CD14-positive monocyte (primary cell): Measurements from ENCODE around the gene NPAS3. TPM values are rescaled to one million over a fixed set of nuclear protein-coding genes. Genes with fewer than 3 reads are reported as not detected.

Experiments
- DNase-seq, 3 donors: peaks; one replicate each; pipeline ENCODE4 v3.0.0-alpha.2; 2011 to 2022
- H2AFZ ChIP-seq: 2 replicates; pipeline ENCODE4 v1.6.0; 2012; ENCODE audit warnings: mild to moderate bottlenecking, low read depth, low read length, inconsistent platforms; ENCODE audit not compliant: insufficient read depth, poor library complexity, severe bottlenecking
- H3K27ac ChIP-seq, 2 donors: 1 replicate in 1 of 2; 2 replicates in 1 of 2; pipeline ENCODE4 v1.5.1; 2012 to 2013; ENCODE audit warnings: low read length in 2 of 2, control low read depth in 1 of 2, inconsistent platforms in 1 of 2, low read depth in 1 of 2, mild to moderate bottlenecking in 1 of 2
- H3K27me3 ChIP-seq, 2 donors: one replicate each; pipeline versions ENCODE4 v1.6.0 to v1.6.1; 2011 to 2013; ENCODE audit warnings: low read length in 2 of 2; ENCODE audit not compliant: control insufficient read depth in 2 of 2, insufficient read depth in 2 of 2
- H3K36me3 ChIP-seq, 2 donors: replicated peaks in 1 of 2; 1 replicate in 1 of 2; 2 replicates in 1 of 2; pipeline versions ENCODE4 v1.5.1 to v1.6.1; 2012 to 2013; ENCODE audit warnings: low read length in 2 of 2, control low read depth in 1 of 2, inconsistent platforms in 1 of 2, mild to moderate bottlenecking in 1 of 2; ENCODE audit not compliant: insufficient read depth in 2 of 2, control insufficient read depth in 1 of 2
- H3K4me1 ChIP-seq, 2 donors: 1 replicate in 1 of 2; 2 replicates in 1 of 2; pipeline versions ENCODE4 v1.5.1 to v1.6.1; 2012 to 2013; ENCODE audit warnings: low read length in 2 of 2, control low read depth in 1 of 2, inconsistent platforms in 1 of 2, mild to moderate bottlenecking in 1 of 2, moderate library complexity in 1 of 2; ENCODE audit not compliant: insufficient read depth in 2 of 2, control insufficient read depth in 1 of 2
- H3K4me2 ChIP-seq: replicated peaks from 2 replicates; pipeline ENCODE3; 2012; ENCODE audit warnings: low read length, moderate library complexity, mild to moderate bottlenecking; ENCODE audit not compliant: poor library complexity, severe bottlenecking; ENCODE audit errors: extremely low read depth
- H3K4me3 ChIP-seq, 3 experiments: fragments of 200-600 bp in 1 of 3; sonication (generic) in 1 of 3; replicated peaks in 1 of 3; 1 replicate in 2 of 3; 2 replicates in 1 of 3; pipeline ENCODE4 v1.5.1; 2011 to 2013; ENCODE audit warnings: low read length in 3 of 3, mild to moderate bottlenecking in 3 of 3, control low read depth in 2 of 3, low read depth in 2 of 3, inconsistent platforms in 1 of 3, moderate library complexity in 1 of 3
- H3K79me2 ChIP-seq: 2 replicates; pipeline ENCODE4 v1.6.0; 2012; ENCODE audit warnings: mild to moderate bottlenecking, control low read depth, inconsistent platforms, low read length, moderate library complexity; ENCODE audit not compliant: insufficient read depth
- H3K9ac ChIP-seq: 2 replicates; pipeline ENCODE4 v1.6.0; 2017; ENCODE audit warnings: low read length, mild to moderate bottlenecking; ENCODE audit not compliant: insufficient read depth, poor library complexity, severe bottlenecking
- H3K9me3 ChIP-seq, 2 donors: replicated peaks in 1 of 2; 1 replicate in 1 of 2; 2 replicates in 1 of 2; pipeline versions ENCODE4 v1.5.1 to v1.6.1; 2012 to 2013; ENCODE audit warnings: low read length in 2 of 2, control low read depth in 1 of 2; ENCODE audit not compliant: control insufficient read depth in 1 of 2, insufficient read depth in 1 of 2
- H4K20me1 ChIP-seq: 2 replicates; pipeline ENCODE4 v1.6.0; 2012; ENCODE audit warnings: mild to moderate bottlenecking, low read length, control low read depth, moderate library complexity; ENCODE audit not compliant: insufficient read depth
- H3K27ac Mint-ChIP-seq, 7 donors: one replicate each; pipeline ENCODE4 v1.8.0; 2020; ENCODE audit warnings: mild to moderate bottlenecking in 7 of 7, mixed read lengths in 7 of 7, moderate library complexity in 6 of 7, inconsistent platforms in 2 of 7
- H3K27me3 Mint-ChIP-seq, 3 donors: one replicate each; pipeline ENCODE4 v1.8.0; 2021 to 2022; ENCODE audit warnings: low read depth in 3 of 3, mild to moderate bottlenecking in 3 of 3, mixed read lengths in 3 of 3, moderate library complexity in 3 of 3, inconsistent platforms in 1 of 3
- H3K36me3 Mint-ChIP-seq, 2 donors: one replicate each; pipeline ENCODE4 v1.8.0; 2020; ENCODE audit warnings: mixed read lengths in 2 of 2, inconsistent platforms in 1 of 2, mild to moderate bottlenecking in 1 of 2
- H3K4me1 Mint-ChIP-seq: one replicate; pipeline ENCODE4 v1.8.0; 2020; ENCODE audit warnings: mild to moderate bottlenecking, mixed read lengths
- H3K4me3 Mint-ChIP-seq, 2 donors: one replicate each; pipeline ENCODE4 v1.8.0; 2020; ENCODE audit warnings: mild to moderate bottlenecking in 2 of 2, mixed read lengths in 2 of 2, moderate library complexity in 1 of 2
- H3K9me3 Mint-ChIP-seq, 7 donors: one replicate each; pipeline ENCODE4 v1.8.0; 2020 to 2022; ENCODE audit warnings: mixed read lengths in 7 of 7, mild to moderate bottlenecking in 6 of 7, moderate library complexity in 6 of 7, inconsistent platforms in 2 of 7
- CTCF ChIP-seq: fragments of 200-600 bp; IDR thresholded peaks from one replicate; pipeline ENCODE4 v1.8.0; 2022; ENCODE audit warnings: antibody characterized with exemption, mild to moderate bottlenecking
- WGBS: methylation state at CpG from one replicate; pipeline ENCODE4 v1.1.5; 2013; ENCODE audit warnings: missing lambda C conversion rate; ENCODE audit not compliant: insufficient coverage; 5-methylcytosine and 5-hydroxymethylcytosine counted together
- intact Hi-C, 2 donors: fragments of 100-400 bp; cut with micrococcal nuclease; formaldehyde crosslinking; loops; one replicate each; pipeline versions ENCODE4 v1.15.0 to v1.15.1; 2023
- polyA plus RNA-seq, 3 donors: library from polyadenylated mRNA; depleted of rRNA in 1 of 3; unstranded in 2 of 3; stranded (reverse) in 1 of 3; fragments of 300-500 nt in 2 of 3; fragments of >200 nt in 1 of 3; fragmentation: Illumina TruSeq in 2 of 3; gene quantifications; 1 replicate in 2 of 3; 2 replicates in 1 of 3; pipeline ENCODE4 v1.2.3, GENCODE V29; 2012 to 2021

The NPAS3 gene
- polyA plus RNA-seq, 3 donors: not detected

GRCh38 chr14:33738029-33738428 lies 799.4 kb downstream of the NPAS3 start:
- no peaks in the 10 kb centered on the region for H3K4me1 Mint-ChIP-seq

GRCh38 chr14:33738491-33738890 lies 799.8 kb downstream of the NPAS3 start:
- Histone ChIP-seq H3K9me3 (no peaks in the 10 kb centered on the region), H3K36me3 (no peaks in the 10 kb centered on the region), H3K27me3 (no peaks in the 10 kb centered on the region), H3K4me3 (no peak overlapping the region), H3K9ac (no peak overlapping the region), H2AFZ (no peak overlapping the region), H3K79me2 (no peaks in the 10 kb centered on the region), H4K20me1 (no peaks in the 10 kb centered on the region), H3K4me2 (no peak overlapping the region), H3K4me1 (no peaks in the 10 kb centered on the region), H3K27ac (no peak overlapping the region)
- WGBS: 83% methylated on average over 2 of the region's 3 CpGs
- no peak for DNase-seq
- no peaks in the 10 kb centered on the region for H3K36me3 Mint-ChIP-seq
- peaks cover 0 to 2% (median 1%) of the 10 kb centered on the region in 3 donors for H3K27me3 Mint-ChIP-seq
- no peak overlapping the region for H3K27ac Mint-ChIP-seq
- intact Hi-C loops: no loop called here
- no peaks in the 10 kb centered on the region for H3K4me1 Mint-ChIP-seq
- peaks cover 0 to 3% (median 0%) of the 10 kb centered on the region in 7 donors for H3K9me3 Mint-ChIP-seq
- no peak for TF ChIP-seq CTCF
- no peak overlapping the region for H3K4me3 Mint-ChIP-seq

More at GRCh38 chr14:33738029-33738428, 799.4 kb downstream of the NPAS3 start:
- H3K4me1 ChIP-seq: no peaks in the 10 kb centered on the region
- Mint-ChIP-seq H3K4me3 (no peak overlapping the region), H3K27ac (no peak overlapping the region), H3K36me3 (no peaks in the 10 kb centered on the region), H3K27me3 (peaks cover 0 to 2% (median 1%) of the 10 kb centered on the region in 3 donors), H3K9me3 (peaks cover 0 to 3% (median 0%) of the 10 kb centered on the region in 7 donors)
- intact Hi-C loops: no loop called here
- DNase-seq: no peak
- H3K4me3 ChIP-seq: no peak overlapping the region
- no peaks in the 10 kb centered on the region for H4K20me1 ChIP-seq
- TF ChIP-seq CTCF: no peak
- H3K9me3 ChIP-seq: no peaks in the 10 kb centered on the region
- WGBS: 100% methylated on average over 1 of the region's 4 CpGs
- no peak overlapping the region for H3K27ac ChIP-seq
- no peak overlapping the region for H3K4me2 ChIP-seq
- no peaks in the 10 kb centered on the region for H3K36me3 ChIP-seq
- H3K27me3 ChIP-seq: no peaks in the 10 kb centered on the region
- H3K79me2 ChIP-seq: no peaks in the 10 kb centered on the region
- H3K9ac ChIP-seq: no peak overlapping the region
- H2AFZ ChIP-seq: no peak overlapping the region
